Measurements from ENCODE around the gene DCST2.

Gene DCST2

DNA sequence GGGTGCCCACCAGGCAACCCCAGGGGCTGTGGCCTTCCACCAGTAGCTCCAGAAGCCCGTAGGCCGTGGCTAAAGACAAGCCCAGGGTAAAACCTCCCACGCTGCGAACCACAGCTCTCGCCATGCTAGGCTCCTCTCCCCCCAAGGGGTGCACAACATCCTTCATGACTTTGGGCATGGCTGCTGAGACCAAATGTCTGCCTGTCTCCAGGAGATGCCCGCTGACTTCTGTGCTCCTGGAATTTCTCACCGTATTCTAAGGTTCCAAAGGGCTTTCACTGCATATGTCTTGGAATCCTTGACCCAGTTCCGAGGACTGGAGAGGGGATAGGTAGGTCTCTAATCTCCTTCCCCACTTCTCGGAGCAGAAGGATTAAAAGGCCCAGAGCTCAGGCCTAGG, at the start of gene DCST2, which contains the start of gene DCST1:
DCST2 (minus strand) TSS at position 258 of the 400 bp plus-strand sequence; CDS start at position 178, 80 bp downstream.
DCST1 (plus strand) TSS at position 301 of the 400 bp plus-strand sequence. CDS start 213 bp downstream, outside the sequence.
- peak; percentile 58 for DNase-seq
- Histone ChIP-seq H3K9me3 (ENCODE audit: severe bottlenecking) (no peaks in the 10 kb centered on the region), H3K27me3 (ENCODE audit: insufficient read depth, low read depth, severe bottlenecking) (no peaks in the 10 kb centered on the region), H3K4me3 (ENCODE audit: low read depth, low read length) (no peak within 1 kb of the TSS), H3K27ac (no peak within 1 kb of the TSS), H3K36me3 (no peaks in the 10 kb centered on the region)
- TF ChIP-seq, protein P1, sequence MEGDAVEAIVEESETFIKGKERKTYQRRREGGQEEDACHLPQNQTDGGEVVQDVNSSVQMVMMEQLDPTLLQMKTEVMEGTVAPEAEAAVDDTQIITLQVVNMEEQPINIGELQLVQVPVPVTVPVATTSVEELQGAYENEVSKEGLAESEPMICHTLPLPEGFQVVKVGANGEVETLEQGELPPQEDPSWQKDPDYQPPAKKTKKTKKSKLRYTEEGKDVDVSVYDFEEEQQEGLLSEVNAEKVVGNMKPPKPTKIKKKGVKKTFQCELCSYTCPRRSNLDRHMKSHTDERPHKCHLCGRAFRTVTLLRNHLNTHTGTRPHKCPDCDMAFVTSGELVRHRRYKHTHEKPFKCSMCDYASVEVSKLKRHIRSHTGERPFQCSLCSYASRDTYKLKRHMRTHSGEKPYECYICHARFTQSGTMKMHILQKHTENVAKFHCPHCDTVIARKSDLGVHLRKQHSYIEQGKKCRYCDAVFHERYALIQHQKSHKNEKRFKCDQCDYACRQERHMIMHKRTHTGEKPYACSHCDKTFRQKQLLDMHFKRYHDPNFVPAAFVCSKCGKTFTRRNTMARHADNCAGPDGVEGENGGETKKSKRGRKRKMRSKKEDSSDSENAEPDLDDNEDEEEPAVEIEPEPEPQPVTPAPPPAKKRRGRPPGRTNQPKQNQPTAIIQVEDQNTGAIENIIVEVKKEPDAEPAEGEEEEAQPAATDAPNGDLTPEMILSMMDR (IDR thresholded peaks at IDR 0.05; ENCODE audit: low read depth, low read length), result no peak

DNA sequence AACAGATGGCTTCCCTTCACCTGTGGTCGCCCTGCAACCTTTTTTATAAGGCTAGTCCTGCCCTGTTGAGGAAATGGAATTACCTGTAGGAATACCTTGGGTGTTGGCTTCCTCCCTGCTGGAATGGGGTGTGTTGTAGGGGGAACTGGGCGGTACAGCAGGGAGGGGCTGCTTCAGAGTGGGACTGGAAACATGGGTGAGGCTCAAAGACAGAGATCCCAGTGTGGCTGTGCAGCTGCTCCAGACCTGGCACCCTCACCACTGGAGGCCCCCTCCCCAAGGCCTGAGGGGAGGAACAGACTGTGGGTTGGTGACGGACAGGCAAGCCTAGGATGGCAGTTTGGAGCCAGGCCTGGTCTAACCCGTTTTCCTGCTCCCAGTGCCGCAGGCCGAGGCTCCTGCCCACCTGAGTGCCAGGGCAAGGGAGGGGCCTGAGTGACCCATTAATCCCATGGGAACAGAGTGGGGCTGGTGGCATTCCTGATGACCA, 49.5 kb upstream of the DCST2 start:
- Histone ChIP-seq H3K27ac (no peak overlapping the region), H3K27me3 (ENCODE audit: insufficient read depth, low read depth, severe bottlenecking) (peaks cover 36% of the 10 kb centered on the region), H3K4me3 (ENCODE audit: low read depth, low read length) (no peak overlapping the region), H3K36me3 (no peaks in the 10 kb centered on the region), H3K9me3 (ENCODE audit: severe bottlenecking) (no peaks in the 10 kb centered on the region)
- TF ChIP-seq, protein P1 (IDR thresholded peaks at IDR 0.05; ENCODE audit: low read depth, low read length), result no peak
- no peak for DNase-seq

DNA sequence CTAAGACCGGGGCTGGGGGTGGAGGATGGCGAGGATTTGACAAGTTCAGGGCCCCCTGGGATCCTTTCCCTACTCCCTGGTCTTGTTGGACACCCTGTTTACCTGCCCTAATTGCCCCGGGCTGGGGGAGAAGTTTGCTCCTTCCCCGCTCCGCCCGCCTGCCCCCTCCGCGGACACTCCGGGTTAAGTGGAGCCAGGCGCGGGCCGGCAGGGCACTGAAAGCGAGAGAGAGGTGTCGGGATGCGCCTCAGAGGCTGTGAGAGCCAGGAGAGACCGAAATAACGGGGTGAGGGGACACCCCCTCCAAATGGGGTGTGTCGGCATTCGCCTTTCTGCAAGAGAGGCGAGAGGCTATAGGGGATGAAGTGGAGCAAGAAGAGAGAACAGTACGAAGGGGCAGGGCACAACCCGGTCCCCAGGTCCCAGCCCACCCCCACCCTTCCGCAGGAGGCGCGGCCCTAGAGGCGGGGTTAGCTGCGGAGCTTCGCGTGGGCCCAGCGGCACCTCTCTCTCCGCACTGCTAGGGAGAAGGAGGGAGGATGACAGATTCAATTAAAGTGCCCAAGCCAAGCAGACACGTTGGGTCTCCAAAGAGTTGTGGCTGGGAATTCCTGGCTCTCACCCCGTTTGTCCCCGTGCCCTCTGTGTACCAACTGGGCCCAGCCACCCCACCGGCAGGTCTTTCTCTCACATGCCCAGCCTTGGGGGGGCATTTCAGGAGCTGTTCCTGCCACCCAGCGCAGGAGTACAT, 48.9 kb upstream of the DCST2 start:
- TF ChIP-seq, protein P1 (IDR thresholded peaks at IDR 0.05; ENCODE audit: low read depth, low read length), result no peak
- Histone ChIP-seq H3K27me3 (ENCODE audit: insufficient read depth, low read depth, severe bottlenecking) (peaks cover 36% of the 10 kb centered on the region), H3K4me3 (ENCODE audit: low read depth, low read length) (peak overlapping the region; percentile 2; the same call in 1 of the 2 replicates)

DNA sequence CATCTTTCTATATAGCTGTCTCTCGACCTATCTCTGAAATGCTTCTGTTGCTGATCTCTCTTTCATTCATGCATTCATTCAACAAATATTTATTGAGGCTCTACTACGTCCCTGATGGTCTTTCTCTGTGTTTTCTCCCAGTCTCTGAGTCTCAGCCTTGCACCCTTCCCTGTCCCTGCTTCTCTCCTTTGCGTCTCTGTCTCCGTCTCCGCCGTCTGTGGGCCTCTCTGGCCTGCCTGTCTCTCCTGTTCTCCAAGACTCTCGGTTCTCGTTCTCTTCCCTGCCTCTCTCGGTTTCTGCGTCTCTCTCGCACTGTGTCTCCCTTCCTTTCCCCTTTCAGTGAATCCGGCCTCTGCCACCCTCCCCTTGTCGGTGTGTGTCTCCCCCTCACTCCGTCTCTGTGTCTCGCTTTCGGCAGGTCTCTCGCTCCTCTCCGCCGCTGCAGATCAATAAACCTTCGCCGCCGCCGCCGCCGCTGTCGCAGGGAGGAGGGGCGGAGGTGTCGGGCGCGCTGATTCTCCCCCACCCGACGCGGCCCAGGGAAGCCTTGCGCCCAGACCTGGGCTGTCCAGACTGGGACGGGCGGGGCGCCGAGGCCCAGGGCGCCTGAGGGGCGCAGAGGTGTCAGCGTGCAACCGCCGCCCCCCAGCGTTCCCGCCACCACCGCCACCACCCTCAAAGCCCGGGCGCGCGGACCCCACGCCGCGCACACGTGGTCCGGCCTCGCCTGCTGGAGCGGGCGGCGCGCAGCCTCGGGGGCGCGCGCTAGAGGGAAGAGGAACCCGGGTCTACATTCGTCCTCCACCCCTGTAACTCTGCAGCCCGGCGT, 48.1 kb upstream of the DCST2 start:
- Histone ChIP-seq H3K9me3 (ENCODE audit: severe bottlenecking) (no peaks in the 10 kb centered on the region), H3K36me3 (no peaks in the 10 kb centered on the region), H3K4me3 (ENCODE audit: low read depth, low read length) (no peak overlapping the region), H3K27me3 (ENCODE audit: insufficient read depth, low read depth, severe bottlenecking) (peaks cover 36% of the 10 kb centered on the region), H3K27ac (no peak overlapping the region)
- no peak for DNase-seq
- TF ChIP-seq, protein P1 (IDR thresholded peaks at IDR 0.05; ENCODE audit: low read depth, low read length), result no peak

More for the DNA sequence above, 48.9 kb upstream of the DCST2 start:
- no peak overlapping the region for H3K27ac ChIP-seq
- H3K36me3 ChIP-seq, result no peaks in the 10 kb centered on the region
- no peaks in the 10 kb centered on the region for H3K9me3 ChIP-seq (ENCODE audit: severe bottlenecking)
- DNase-seq, result peak; percentile 67

DNA sequence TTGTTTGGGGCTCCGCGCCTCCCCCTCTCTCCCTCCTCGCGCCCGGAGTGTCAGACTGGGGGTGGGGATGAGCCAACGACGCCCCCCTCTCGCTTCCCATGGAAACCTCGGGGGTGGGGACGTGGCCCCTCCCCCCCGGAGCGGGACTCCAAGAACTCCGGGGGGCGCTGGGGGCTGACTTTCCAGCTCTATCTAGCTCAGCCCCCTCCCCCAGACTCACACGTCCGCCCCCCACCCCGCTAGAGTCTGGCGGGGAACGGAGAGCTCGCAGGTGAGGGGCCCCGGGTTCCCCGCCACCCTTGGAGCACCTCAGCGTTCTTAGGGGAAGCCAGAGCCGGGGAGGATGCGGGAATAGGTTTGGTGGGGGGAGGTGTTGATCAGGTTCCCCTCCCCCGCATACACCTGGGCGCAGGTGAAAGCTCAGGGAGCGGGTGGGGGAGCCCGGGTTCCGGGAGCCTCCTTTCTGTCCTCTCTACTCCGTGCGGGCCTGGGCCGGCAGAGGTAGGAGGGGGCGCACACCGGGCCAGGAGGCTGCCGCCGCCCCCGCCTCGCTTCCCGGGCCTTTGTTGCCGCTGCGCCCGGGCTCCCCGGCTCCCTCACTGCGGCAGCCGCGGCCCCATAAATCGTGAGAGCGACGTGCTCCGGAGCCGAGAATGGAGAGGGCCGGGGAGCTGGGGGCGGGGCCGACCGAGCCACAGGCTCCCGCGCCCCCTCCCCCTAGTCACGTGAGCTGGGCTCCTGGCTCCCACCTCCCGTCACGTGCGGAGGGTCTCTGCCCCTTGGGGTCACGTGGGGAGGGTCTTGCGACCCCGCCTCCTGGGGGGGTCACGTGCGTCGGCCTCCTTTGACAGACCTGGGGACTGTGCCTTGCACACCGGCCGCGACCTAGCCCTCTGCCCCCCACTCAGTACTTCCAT, 47.0 kb upstream of the DCST2 start:
- Histone ChIP-seq H3K27me3 (ENCODE audit: insufficient read depth, low read depth, severe bottlenecking) (peaks cover 36% of the 10 kb centered on the region), H3K9me3 (ENCODE audit: severe bottlenecking) (no peaks in the 10 kb centered on the region), H3K27ac (peak overlapping the region; percentile 1), H3K36me3 (no peaks in the 10 kb centered on the region), H3K4me3 (ENCODE audit: low read depth, low read length) (peak overlapping the region; percentile 67)
- TF ChIP-seq, protein P1 (IDR thresholded peaks at IDR 0.05; ENCODE audit: low read depth, low read length), result no peak
- DNase-seq, result peak; percentile 98

All from WERI-Rb-1 (cell line).